DMS153 (cell line): ENCODE results near the gene KCTD20.
"Not testable (repeated sequence)": the region's sequence is repeated elsewhere in the genome, so short reads cannot be mapped to it uniquely, and the experiment has no call there.

Source experiments
- DNase-seq: peaks from one replicate; lab custom pipeline; 2025; lab: John Stamatoyannopoulos, UW

The KCTD20 gene

DNA sequence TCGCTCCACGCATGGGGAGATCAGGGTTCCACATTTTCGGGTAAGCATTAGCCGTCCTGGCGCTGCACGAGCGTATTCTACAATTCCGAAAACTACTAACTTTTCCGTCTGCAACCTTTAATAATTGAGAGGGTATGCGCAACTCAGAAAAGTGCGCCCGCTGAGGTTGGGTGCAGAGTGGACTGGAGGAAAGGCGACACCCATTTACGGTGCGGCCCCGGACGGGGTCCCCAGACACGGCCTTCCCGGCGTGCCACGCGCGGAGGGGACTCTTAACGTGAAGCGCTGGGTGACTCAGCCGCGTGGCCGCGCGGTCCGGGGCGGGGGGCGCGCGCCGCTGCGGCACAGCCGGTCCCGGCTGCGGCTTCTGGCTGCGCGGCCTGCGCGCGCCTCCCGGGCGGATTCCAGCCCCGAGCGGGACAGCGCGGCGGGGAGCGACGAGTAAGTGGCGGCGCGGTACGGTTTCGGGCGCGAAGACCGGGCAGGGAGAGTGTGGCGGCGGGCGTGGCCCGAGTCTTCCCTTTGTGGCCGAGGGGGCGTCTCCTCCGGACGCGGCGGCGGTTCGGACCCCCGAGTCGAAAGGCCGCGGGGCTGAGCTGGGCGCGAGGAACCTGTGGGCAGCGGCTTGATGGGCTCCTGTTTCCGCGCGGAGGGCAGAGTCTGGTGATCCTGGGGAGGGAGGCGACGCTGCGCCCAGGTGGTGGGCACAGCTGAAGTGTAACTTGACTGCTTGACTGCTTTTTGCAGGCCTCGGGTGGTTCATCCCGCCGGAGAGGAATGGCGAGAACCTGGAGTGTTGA is at the start of gene KCTD20, which contains the start of gene PXT1:
KCTD20 (plus strand) TSS at position 330 of the 800 bp plus-strand sequence. CDS start 27,098 bp downstream, outside the sequence.
PXT1 (minus strand) TSS at position 184 of the 800 bp plus-strand sequence. CDS start 16,772 bp downstream, outside the sequence.
- peak; percentile 38 for DNase-seq

DNA sequence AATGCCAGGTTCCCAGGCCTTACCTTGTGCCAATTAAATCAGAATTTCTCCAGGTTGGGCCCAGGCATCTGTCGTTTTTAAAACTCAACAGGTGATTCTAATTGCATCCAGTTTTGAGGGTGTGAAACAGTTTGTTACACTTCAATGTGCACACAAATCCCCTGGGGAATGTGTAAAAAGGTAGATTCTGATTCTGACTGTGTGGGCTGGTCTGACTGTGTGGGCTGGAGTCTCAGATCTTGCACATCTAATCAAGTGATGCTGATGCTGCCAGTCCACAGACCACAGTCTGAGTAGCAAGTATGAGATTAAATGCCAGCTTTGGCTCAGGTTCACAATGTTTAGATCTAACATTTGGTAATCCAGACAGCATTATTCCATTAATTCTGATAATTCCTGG is 42.8 kb upstream of the KCTD20 start:
- DNase-seq: no peak

DNA sequence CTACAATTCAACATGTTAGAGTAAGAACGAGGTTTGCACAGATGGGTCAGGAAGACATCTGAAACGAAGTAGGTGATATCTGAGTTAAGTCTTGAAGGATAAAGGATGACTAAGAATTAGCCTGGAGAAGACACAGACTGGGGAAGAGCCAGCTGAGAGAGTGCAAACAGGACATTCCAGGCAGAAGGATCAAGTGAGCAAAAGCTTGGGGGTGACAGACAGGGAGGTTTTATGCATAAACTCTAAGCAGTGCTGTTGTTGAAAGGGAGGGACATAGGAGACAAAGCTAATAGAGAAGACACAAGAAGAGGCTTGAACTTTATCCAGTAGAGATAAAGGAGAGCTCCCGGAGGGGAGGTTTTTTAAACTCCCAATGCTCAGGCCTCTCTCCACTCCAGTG is 40.3 kb upstream of the KCTD20 start:
- DNase-seq: no peak

DNA sequence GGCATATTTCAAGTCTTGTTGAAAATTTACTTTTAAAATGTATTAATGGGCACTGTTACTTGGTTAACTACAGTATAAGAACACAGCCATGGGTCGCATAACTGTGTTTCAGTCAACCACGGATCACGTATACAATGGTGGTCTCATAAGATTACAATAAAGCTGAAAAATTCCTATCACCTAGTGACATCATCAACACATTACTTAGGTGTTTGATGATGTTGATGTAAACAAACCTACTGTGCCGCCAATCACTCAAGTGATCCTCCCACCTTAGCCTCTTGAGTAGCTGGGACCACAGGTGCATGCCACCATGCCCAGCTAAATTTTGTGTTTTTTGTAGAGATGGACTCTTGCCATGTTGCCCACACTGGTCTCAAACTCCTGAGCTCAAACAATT is 38.6 kb upstream of the KCTD20 start:
- no peak for DNase-seq

DNA sequence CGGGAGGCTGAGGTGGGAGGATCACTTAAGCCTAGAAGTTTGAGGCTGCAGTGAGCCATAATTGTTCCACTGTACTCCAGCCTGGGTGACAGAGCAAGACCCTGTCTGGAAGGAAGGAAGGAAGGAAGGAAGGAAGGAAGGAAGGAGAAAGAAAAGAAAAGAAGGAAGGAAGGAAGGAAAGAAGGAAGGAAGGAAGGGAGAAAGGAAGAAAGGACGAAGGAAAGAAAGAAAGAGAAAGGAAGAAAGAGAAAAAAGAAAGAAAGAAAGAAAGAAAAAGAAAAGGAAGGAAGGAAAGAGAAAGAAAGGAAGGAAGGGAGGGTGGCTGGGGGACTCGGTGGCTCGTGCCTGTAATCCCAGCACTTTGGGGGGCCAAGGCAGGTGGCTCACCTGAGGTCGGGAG is 33.1 kb upstream of the KCTD20 start:
- DNase-seq: not testable (repeated sequence)

DNA sequence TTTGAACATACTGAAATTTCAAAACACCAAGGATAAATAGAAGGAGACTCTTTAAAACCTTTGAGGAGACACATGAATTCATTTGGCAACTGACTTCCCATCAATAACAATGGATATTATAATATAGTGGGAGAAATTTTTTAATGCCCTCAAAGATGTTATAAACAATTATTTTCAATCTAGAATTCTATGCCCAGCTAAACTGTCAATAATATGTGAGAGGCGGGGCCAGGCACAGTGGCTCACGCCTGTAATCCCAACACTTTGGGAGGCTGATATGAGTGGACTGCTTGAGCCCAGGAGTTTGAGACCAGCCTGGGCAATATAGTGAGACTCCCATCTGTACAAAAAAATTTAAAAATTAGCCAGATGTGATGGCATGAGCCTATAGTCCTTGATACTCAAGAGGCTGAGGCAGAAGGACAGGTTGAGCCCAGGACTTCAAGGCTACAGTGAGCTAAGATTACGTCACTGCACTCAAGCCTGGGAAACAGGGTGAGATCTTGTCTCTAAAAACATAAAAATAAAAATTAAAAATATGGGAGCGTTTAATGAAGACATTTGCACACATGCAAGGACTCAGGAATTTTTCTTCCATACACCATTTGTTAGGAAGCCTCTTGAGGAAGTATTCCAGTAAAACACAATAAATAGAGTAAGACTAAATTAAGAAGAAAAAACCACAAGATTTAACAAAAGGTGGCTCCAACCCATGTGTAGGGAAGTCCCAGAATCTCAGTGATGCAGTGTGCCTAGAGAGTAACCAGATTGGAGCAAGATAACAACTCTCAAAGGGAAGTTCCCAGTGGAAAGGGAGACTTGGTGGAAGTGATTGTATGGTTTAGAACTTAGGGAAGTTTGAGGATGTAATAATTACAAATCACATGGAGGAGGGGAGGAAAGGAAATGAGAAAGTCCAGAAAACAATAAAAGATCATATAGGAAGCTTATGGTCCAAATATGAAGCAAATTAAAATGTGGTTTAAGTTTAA is 29.0 kb upstream of the KCTD20 start:
- no peak for DNase-seq

DNA sequence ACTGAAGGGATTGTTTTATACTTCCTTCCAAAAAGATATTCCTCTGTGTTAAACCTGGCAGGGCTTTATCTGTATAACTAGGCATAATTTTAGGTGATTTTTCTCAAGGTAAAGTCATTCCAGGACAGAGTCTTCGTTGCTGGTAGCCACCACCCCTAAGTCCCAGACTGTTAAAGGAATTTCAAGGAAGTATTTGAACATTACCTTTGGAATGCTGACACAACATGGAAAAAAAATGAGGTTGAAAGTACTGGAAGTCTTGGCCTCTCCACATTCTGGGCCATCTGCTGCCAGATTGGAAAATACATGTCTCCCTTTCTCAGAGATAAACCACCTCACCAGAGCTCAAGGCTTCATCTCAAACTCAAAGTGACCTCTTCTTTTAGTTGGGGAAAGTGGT is 28.3 kb upstream of the KCTD20 start:
- DNase-seq: no peak

DNA sequence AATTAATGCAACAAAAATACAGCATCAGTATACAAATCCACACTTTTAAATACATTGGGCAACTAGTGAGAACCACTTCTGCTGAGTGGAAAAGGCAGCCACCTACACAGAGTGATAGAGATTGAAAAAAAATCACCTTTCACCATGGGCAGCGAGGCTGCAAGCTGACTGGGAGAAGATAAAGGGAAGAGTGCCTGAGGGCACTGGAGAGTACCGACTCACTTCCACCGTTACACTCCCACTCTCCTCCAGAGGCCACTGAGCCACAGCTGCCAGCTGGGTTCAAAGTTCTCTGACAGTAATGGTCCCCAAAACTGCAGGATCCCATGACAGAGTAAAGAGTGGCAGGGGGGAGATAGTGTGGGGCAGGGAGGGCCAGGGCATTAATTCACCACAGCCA is 24.2 kb upstream of the KCTD20 start:
- no peak for DNase-seq

DNA sequence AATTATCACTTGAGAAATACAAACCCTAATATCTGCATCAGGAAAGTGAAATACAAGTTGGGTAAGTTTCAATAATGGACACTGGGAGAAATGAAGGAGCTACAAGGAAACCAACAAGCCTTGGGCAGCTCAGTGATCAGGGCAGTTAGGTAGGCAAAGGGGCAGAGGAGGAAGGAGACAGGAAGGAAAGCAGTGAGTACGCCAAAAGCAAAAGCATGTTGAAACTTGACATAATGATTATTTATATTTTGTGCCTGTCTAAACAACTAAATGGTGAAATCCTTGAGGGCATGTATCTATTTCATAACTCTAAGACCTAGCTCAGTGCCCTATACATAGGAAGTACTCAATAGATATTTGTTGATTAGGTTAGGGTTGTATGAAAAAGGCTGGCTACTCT is 23.5 kb upstream of the KCTD20 start:
- no peak for DNase-seq

DNA sequence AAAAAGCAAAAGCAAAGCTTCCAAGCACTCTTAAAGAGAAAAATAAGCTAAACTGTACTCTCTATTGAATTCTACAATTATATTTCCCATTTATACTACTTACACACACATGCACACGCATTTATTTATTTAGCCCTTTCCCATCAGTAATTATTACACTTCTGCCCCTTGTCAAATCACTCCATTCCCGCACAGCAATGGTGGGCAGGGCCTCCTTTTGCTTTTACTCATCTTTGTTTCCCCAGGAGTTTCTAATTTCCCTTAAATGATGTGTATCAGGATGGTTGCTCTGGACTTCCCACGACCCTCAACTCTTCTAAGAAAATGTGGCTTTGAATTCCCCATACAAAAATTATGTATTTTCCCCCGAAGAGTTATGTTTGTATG is 20.1 kb upstream of the KCTD20 start:
- no peak for DNase-seq

DNA sequence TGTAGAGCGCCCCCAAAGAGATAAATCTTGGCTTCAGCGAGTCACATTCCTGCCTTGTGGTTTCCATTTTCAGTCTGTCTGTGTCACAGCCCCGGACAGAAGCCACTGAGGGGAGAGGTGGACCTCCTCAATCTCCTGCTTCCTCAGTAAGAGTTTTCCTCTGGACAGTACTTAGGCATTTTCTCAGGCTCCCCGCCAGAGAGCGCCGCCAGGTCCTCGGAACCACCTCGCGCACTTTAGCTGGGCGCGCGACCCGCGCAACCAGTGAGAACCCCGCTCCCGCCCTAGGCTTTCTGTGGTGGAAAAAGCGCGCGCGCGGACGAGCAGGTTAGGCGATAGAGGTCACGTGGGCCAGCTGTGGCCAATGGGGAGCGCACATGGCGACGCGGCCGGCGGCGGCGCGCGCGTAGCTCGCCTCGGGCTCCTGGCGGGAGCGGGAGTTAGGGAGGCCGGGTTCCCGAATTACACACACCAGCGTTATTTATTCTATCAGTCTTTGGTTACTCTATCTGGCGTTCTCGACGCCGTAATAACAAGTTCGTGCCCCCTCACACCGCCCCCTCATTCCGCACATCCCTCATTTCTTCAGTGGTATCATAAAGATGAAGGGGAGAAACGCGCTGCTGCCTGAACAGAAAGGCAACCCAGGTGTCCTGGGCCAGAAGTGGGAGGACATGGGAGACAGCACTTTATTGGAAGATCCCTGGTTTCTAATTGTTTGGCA is 19.5 kb upstream of the KCTD20 start:
- DNase-seq: peak; percentile 84

DNA sequence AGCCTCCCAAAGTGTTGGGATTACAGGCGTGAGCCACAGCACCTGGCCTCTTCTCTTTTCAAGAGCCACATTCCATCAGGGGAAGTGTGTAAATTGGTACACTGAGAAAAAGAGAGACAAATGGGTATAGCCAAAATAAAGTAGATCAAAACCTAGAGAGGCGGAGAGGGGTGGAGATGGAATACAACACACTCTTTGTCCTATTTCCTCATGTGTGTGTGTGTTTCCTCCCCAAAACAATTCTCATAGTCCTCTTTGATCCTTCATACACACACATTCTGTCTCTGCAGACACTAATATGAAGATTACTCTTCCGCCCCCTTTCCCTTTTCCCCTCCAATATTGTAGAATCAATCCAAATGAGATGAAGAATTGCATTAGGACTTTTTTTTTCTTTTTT is 16.2 kb upstream of the KCTD20 start:
- DNase-seq: no peak

DNA sequence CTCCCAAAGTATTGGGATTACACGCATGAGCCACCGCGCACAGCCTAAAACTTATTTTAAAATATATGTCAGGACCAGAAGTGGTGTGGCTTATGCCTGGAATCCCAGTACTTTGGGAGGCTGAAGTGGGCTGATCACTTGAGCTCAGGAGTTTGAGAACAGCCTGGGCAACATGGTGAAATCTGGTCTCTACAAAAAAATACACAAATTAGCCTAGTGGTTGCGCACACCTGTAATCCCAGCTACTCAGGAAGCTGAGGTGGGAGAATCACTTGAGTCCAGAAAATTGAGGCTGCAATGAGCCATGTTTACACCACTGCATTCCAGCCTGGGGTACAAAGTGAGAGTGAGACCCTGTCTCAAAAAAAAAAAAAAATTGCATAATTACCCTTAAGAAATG is 13.9 kb upstream of the KCTD20 start:
- no peak for DNase-seq

DNA sequence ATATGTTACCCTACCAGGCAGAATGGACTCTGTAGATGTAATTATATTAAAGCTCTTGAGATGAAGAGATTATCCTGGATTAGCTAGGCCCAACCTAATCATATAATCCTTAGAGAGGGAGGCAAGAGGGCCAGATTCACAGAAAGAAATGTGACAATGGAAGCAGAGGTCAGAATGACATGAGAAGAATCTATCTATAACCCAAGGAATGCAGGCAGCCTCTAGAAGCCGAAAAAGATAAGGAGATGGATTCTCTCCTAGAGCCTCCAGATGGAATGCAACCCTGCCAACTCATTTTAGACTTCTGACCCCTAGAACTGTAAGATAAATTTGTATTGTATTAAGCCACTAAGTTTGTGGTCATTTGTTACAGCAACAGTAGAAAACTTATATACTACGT is 12.4 kb upstream of the KCTD20 start:
- no peak for DNase-seq

DNA sequence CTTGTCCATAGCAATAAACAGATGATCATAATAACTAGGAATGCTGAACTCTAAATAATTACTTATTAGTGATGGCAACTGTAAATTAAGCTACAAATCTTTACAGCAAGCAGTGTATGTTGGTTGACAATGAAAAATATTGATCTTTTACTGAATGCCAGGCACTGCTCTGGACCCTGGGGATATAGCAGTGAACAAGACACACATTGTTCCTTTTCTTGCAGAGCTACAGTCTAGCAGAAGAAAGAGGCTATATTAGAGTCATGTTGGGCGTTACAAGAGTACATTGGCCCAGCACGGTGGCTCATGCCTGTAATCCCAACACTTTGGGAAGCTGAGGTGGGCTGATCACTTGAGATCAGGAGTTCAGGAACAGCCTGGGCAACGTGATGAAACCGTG is 11.6 kb upstream of the KCTD20 start:
- no peak for DNase-seq

DNA sequence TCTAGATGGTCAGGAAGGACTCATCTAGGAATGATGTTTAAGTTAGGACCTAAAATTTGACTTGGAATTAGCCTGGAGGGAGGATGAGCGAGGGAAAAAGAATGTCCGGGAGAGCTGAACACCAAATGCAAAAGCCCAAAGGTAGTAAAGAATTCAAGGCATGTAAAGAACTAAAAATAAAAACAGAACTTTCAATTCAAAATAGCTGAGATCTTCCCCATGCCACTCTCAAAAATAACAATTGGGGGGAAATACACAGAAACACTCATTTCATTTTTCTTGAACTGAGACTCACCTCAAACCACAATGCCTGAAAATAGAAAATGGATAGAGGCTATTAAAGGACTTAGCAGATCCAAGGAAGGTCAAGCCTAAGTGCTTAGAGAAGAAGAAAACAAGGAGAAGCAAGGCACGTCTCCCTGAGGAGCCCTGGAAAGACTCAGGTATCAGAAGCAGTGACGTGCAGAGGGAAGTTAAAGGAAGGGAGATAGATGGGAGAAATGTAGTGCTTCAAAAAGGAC is 10.6 kb upstream of the KCTD20 start:
- DNase-seq: no peak

DNA sequence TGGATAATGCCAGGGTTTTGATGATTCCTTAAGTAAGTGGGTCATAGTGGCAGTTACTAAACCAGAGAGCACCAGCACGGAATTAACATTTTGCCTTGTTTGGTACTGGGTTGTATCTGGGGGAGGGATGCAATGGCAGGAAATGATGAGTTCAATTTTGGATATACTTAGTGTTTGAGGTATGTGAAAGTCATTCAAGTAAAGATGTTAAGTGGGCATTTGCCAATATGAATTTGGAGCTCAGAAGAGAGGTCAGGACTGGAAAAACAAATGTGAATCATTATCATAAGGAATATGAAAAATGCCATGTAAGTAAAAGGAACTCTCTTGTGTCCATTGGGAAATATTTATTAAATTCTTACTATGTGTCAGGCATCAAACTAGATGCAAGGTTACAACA is 6.3 kb upstream of the KCTD20 start:
- DNase-seq: no peak

DNA sequence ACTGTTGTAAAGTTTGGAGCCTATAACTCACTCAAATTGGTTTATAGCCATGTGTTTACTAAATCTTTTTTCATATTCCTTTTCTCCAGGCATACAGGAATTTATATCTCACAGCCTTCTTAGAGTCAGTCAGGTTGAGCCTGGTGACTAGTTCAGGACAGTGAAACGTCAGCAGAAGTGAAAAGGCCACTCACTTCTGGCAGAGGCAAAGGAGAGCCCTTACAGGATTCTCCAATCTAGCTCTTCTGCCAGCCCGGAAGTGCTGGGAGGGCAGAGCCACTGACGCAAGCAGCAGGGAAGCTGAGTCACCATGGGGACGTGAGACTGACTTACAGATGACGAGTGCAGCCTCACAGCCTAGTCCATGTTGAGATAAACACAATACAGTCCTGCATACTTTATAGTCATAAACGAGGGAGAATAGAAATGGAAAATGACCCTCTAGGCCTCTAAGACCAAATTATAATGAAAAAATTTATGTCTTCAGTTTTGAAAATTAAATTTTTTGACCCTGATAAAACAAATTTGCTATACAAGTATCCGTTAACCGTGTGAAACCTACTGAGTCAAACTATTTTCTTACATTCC is 1.4 kb upstream of the KCTD20 start:
- DNase-seq: peak; percentile 89

DNA sequence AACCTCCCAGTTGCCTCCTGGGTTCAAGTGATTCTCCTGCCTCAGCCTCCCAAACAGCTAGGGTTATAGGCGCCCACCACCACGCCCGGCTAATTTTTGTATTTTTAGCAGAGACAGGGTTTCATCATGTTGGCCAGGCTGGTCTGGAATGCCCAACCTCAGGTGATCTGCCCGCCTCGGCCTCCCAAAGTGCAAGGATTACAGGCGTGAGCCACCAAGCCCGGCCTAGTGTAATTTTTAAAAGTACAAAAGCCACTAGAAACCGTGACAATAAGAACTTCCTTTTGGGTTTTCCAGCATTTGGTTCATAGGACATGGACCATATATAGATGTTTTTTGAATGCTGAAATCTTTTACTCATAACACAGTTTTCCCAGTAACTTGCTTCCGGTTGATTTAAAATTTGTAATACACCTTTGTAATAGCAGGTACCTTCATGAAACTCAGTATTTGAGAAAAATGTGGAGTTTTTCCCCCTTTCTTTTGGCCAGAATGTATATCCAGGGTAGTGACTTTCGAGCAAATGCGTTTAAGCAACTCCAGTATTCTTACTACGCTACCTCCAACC is 613 bp upstream of the KCTD20 start:
- no peak for DNase-seq

DNA sequence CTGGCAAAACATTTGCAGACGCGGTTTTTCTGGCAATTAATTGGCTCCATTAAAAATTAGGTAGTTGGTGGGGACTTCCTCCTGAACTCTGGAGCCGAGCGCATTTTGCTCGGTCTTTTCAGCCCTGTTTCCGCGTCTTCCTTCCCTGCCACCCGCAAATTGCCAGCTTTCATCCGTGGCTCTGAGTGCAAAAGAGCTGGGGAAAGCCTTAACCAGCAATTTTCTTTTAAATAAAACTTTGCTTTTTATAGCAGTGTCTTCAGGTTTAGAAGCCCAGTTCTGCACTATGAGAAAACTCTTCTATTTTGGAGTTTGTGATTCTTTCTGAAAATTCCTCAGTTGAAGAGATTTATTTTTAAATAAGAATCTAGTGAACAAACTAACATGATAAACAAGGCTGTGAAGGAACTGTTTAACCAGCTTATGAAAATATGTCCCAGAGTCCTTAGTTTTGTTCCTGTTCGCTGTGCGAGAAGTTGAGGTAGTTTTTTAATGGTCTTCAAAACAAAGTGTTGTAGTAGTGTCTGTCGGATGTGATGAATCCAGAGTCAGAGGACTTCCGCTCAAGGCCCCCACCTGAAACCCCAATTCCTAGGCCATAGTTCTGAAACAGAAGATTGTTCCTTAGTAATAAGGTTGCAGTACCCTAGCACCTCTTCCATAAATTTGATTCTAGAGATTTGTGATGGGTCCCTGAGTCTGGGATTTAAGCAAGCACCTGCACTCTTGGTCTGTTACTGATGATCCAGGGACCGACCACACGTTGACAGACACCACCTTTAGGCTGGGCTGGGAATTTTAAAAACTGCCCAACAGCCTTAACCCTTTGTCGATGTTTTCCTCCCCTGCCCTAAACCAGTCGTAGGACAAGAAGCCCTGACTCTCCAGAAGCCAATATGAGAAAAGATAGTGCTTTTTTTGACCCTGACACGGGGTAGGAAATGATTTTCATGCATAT is 950 bp downstream of the KCTD20 start:
- no peak for DNase-seq
